HG03521 (cell line): ENCODE measurements around the gene CACNA1S.

Experiments used
- ATAC-seq: cut with Tn5 transposase; IDR thresholded peaks from one replicate; pipeline ENCODE4 v1.9.1; 2021; ENCODE audit warnings: mild to moderate bottlenecking, moderate library complexity; ENCODE audit not compliant: unreplicated experiment

Gene CACNA1S

DNA sequence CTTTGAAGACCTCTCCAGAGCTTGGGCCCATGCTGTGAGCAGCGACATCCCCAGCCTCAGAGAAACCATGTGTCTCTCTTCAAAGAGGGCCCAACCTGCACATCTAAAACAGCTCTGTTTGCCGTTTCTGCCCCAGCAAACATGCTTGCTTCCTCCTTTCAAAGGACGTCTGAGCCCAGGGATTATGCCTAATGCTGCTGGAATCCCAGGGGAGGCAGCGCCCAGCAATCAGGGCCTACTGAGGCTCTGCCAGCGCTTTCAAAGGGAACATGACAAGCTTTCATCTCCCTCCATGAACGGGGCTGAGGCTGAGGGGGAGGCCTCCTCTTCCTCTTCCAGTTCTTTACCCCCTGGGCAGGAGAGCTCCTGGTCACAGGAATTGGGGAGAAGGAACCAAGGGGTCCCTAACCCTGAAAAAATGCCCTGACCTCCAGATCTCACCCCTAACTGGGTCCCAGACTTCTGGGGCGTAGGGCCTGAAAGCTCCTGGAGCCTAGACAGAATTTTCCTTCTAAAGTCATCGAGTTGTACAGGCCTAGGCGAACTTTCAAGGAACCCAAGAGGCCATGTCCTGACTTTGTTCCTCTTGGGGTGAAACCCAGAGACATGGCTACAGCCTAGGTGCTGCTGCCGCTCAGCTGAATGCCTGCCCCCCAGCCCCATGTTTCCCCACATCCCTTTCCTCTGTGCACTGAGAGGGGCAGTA is 28.2 kb upstream of the CACNA1S start:
- ATAC-seq, result no peak

DNA sequence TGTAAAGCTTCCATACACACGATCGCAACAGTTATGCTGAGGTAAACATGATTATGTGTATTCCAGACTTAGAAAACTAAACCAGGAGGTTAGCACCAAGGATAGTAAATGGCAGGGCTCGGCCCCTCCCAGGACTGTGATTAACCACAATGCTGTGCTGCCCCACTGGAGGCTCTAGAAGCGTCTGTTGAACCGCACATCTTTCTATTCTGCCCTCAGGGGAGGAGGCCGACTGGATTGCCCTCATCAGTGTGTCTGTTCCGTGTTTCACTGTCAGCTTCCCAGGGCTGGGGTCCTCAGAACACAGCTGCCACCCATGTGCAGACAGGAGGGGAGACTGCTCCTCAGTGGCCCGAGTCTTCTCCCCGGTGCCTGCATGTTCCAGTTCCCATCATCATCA is 27.5 kb upstream of the CACNA1S start:
- ATAC-seq, result no peak

DNA sequence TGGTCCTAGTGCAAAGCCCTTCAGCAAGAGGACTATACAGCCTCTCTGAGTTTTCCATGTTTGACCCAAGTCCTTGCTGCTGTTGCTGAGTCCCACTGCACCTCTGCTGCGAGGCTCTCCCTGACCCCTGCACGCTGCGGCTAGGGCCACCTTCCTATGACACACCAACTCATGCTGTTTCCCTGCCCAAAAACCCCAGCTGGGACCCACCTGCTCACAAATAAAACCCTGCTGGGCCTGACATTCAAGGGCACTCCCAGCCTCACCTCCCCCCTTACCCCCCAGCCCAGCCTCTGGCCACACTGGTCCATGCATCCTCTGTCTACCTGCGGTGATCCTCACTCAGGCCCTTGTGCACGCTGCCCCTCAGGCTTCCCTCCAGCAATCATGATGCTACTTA is 27.1 kb upstream of the CACNA1S start:
- ATAC-seq, result no peak

DNA sequence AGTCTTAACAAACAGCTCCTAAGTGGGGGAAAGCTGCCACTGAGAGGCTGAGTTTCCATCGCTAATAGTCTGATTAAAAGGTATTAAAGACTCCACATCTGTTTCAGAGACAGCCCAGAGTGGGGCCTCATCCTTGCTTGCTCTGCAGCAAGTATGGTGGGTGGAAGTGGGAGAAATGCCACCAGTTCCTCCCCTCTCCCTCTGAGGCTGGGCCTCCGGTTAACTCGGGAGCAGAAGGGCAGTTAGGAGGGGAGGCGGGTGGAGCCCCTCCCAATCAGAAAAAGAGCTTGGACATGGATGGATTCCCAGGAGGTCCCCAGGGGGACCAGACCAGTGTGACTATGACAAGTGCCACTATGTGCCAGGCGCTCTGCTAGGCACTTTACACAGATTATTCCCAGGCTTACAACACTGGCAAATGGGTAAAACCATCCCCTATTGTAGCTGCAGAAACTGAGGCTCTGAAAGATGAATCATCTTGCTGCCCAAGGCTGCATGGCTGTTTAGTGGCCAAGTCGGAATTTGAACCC is 26.1 kb upstream of the CACNA1S start:
- no peak for ATAC-seq

DNA sequence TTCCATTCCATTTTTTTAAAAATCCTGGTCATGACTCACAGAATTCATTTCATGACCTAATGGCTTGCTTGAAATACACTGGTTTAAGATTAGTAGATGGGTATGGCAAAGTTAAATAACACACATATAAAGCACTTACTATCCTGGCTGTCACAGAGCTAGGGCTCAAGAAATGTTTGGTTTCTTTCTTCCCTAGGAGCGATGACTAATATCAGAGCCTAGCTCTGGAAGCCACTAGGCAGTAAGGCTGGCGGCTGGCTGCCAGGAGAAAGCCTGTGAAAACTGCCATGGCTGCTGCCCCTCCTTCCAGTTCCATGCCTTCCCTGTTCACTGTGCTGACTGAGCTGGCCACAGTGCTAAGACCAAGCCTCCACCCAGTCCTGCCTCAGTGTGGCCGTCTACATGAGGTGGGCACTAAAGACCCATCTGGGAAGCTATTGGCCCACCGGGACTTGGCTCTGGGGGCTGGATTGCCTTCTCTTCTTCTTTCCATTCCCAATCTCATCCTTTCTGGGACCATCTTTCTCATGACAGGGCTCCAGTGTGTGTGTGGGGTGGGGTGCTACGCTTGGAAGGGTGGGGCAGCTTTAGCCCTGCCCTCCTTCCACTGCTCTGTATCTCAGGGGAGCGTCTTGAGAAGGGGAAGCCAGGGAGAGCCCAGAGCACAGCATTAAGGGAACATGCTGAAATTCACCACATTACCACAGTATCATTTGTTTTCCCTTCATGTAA is 25.5 kb upstream of the CACNA1S start:
- no peak for ATAC-seq

DNA sequence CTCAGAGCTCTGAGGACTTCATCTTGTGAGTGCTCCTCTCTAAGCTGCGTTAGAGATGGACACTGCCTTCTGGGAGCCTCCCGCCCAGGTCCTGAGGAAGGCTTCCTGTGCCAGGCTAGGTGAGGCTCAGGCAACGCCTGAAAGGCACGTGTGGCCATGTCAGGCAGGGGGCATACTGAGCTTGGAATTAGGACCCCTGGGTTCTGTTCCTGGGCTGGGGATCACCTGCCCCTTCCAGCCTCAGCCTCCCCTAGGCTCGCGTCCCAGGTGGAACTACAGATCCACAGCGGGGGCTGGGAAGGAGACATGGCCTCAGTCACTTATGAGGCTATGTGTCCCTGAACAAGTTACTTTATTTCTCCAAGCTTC is 24.8 kb upstream of the CACNA1S start:
- ATAC-seq, result no peak

DNA sequence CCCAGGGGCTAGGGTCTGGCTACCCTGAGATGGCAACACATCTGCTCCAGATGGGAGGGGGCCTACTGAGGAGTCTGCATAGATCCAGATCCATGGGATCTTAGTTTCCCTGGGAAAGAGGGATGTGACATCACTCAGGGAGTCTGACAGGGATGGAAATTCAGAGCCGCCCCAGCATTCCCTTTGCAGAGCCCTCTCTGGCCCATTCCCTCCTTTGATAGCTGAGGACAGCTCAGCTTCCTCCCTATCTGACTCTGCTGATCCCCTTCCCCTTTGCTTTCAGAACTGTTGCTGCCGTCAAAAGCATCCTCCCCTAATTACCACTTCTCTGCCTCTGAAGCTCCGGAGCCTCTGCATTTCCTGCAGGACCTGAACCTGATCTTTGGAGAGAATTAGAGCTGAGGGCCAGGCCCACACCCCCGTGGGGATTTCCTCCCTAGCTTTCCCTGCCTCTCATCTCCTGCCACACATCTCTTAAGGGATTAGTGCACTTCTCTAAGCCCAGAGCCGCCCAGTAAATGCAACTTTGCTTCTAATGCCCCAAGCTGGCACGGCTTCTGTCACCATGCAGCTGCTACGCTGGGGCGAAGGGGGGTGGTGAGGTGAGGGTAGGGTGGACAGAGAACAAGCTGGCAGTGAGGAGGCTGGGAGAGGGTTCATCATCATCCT is 24.3 kb upstream of the CACNA1S start:
- no peak for ATAC-seq

DNA sequence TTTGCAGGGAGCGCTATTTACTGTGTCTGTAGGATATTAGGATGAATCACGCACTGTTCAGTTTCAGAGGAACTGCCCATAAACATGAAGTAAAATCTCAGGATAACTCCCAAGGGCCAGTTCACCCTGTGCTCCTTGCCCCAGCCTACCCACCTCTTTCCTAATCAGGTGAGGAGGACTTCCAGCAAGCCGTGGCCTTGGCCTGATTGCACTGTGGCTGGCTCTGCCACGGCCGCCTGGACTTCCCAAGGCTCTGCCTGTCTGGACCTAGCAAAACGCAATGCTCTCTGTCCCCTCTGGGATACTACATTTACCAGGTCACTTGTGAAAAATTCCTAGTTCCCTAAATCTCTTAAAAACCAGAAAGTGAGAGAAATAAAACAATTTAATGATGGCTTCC is 22.2 kb upstream of the CACNA1S start:
- ATAC-seq, result no peak

DNA sequence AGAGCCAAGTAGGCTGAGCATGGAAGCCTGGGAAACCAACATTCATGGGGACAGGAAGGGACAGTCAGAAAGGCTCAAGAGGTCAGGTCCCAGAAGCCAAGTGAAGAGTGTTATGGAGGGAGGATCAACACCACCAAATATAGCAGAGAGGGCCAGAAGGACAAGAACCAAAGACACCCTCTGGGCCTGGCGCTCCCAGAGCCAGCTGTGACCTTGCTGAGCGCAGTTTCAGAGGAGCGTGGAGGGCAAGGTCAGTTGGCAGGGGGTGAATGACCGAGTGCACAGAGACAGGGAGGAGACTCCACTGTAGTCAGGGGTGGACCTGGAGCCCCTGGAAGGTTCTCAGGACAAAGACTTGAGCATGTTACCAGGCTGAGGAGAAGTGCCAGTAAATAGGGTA is 19.2 kb upstream of the CACNA1S start:
- no peak for ATAC-seq

DNA sequence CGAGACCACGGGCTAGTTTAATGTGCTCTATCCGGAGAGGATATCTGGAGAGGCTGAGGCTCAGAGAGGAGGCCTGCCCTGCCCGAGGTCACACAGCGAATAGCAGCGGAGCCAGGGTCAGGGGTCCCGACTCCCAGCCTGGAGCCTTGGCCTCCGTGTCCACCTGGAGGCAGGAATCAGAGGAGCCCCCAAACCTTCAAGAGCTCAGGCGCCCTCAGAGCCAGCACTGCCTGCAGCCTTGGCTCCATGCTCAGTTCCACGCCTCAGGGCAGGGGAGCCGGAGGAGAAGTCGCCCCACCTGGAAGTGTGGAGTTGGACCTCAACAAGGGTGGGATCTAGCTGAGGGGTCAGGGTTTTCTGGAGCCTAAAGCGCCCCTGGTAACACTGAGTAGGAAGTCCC is 16.7 kb upstream of the CACNA1S start:
- no peak for ATAC-seq

DNA sequence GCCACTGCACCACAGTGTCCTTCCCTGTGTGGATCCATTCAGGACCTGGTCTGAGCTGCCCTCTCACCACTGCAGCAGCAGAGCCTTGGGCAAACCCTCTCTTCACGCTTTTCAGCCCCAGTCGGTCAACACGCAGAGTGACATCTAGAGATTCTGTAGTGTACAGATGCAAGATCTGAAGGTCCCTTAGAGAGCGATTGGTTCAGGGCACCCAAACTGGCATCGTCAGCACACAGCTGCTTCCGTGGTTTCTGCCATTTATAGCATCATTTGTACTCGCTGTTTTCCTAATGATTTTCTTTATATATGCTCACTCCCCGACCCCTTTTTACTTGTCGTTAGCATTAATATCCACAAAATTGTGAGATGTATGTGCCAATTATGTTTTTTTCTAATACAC is 16.2 kb upstream of the CACNA1S start:
- no peak for ATAC-seq

DNA sequence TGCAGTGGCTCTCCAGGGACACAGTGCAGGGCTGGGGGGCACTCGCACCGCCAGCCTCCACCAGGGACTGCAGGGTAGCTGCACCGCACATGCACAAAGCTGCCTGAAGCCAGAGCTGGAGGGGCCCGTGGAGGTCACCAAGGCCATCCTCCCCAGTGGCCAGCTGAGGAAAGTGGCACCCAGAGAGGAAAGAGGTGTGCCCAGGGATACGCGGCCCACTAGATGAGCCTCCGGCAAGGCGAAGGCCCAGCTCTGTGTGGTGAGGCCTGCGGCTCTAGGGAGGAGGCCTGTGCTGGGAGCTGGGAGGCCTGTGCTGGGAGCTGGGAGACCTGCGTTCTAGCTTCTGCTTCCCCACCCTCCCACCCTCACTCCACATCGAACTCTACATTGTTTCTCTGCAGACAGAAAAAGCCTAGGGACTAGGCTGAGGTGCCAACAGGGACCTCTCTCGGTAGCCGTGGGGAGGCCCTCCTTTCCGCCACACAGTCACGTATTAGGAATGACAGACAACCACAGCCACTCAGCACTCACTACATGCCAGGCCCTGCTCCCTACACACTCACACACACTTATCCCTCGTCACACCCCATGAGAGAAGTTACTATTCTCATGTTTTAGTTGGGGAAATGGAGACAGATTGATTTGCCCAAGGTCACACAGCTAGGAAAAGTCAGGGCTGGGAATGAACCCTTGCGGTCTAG is 15.7 kb upstream of the CACNA1S start:
- no peak for ATAC-seq

DNA sequence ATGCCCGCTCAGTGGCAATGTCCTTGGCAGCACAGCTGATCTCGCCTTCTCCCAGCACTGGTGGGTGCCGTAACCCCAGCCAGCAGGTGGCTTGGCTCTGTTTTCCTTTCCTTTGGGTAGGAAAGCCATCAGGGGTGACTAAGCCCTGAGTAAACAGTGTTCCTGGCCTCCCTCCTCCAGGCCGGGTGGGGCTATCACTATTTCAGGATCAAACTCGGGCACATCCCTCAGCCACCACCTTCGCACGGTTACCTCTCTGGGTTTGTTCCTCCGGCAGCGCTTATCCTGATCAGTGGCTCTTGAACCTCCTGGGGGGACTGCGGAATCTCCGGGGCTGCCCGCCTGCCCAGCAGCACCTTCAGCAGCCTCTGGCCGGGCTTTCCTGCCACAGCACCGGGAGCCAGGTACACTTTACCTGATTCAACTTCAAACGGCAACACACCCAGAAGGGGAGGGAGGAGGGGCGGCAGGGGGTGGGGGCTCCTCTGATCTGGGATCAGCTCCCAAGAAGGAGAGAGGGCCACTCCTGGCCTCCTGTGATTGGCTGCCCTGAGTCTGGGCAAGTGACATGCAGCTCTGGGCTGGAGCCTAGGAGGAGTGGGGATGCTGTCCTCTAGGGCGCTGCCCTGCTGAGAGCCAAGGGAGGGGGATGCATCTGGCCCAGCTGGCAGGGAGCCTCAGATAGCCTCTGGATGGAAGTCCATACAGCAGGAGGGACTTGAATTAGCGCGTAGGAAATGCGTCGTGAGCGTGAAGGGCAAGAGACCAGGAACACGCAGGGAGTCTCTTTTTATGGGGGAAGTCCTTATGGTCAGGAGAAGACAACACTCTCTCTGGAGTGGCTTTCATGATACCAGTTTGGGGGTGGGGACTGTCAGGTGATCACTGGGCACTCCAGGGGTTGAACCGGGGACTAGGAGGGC is 14.9 kb upstream of the CACNA1S start, which contains the start of gene ASCL5:
ASCL5 (minus strand) TSS at position 353 of the 923 bp plus-strand sequence. CDS start 11,812 bp downstream, outside the sequence.
- no peak for ATAC-seq

DNA sequence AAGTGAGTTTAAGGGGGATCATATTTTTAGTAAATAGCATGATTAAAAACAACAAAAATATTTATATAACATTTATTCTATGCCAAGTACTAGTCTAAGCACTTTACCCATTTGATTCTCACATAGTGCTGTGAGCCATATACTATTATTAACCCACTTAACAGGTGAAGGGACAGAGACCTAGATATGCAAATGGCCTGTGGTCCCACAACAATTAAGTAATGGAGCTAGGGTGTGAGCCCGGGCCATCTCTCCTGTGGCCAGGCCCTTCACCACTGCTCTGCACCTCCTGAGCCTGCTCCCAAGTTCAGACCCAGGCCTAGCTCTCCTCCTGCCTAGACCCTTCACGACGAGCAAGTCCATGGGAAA is 14.2 kb upstream of the CACNA1S start:
- ATAC-seq, result no peak

DNA sequence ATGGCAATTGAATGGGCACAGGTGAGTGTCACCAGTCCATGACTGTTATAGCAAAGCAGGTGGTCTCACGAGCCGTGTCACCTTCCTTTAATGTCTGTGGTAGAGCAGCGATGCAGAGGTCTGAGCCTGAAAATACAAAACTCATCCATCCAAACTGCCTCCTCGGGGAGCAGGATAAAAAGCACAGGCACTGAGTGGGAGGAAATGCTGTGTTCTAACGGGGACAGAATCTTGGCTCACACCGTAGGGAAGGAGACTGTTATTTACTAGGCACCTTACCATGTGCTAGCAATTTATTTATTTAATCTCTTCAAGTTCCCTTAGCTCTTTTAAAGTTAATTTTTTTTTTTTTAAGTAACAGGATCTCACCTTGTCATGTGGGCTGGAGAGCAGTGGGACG is 13.6 kb upstream of the CACNA1S start:
- ATAC-seq, result no peak

DNA sequence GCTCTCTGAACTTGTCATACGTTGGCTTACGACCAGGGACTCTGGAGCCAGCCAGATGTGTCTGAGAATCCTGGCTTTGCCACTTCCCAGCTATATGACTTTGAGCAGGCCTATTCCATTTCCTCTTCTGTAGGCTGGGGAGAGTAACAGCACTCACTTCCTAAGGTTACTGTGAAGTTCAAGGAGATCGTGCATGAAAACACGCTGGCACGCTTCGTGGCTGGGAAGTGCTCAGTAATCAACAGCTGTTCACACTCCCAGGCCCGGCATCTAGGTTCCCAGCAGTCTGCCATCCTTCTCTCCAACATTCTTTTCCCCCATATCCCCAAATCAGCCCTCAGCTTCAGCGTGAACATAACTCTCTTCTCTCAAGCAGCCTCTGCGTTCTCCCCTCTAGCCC is 12.8 kb upstream of the CACNA1S start:
- ATAC-seq, result no peak

DNA sequence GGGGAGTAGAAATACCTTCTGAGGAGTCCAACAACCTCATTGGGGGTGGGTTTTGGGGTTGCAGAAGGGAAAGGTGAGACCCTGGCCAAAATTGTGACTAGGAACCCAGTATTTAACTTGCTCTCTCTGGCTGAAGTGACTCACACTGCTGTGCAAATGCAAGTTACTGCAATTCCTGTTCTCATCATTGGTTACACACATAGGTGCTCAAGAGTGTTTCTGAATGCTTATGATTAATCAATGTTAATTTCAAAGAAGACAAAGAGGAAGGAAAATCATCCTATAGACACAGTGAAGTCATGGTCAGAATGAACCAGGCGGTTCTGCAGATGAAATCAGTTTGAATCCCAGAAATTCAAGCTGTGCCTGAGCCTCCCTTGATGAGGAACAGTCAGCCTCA is 11.6 kb upstream of the CACNA1S start:
- ATAC-seq, result no peak

DNA sequence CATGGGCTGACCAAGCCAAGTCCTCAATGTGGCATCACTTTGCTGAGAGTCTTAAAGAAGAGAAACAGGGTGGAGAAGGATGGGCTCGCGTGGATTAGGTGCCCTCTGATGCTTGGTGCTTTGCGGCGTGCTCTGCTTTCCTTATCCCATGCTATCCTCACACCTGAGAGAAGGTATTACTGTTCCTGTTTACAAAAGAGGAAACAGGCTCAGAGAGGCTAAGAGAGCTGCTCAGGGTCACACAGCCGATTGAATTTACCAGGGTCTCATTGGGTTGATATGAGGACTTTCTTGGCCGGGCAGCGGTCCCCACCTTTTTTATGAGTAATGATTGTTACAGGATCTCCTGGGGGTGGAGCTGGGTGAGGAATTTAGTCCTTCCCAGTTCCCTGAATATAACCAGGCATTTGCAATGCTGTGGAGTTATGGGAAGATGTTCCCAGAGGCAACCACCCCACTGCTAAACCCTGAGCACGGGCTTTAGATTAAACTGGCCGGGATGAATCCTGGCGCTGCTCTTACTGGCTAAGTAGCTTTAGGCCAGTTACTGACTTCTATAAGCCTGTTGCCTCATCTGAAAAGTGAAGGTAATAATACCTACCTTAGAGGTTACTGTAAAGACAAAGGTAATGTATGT is 10.2 kb upstream of the CACNA1S start:
- no peak for ATAC-seq
